Right forelimb (tissue), 1 donor: ENCODE measurements around the gene ZNF101.

Source experiments
- DNase-seq: peaks from one replicate; pipeline ENCODE4 v3.0.0-alpha.2; 2018

The ZNF101 gene

GRCh38 chr19:19642506-19643157, 26.0 kb upstream of the ZNF101 start:
- DNase-seq = no peak

- DNase-seq = peak; percentile 88
Observed at GRCh38 chr19:19643158-19644053, 25.2 kb upstream of the ZNF101 start, which contains the start of gene GMIP. Gene GMIP, minus strand, starts transcription at chr19:19643657. Its CDS starts 128 bp downstream, at chr19:19643529.

GRCh38 chr19:19644054-19644388, 24.6 kb upstream of the ZNF101 start:
- DNase-seq = no peak

- DNase-seq = no peak
Observed at GRCh38 chr19:19645233-19645870, 23.3 kb upstream of the ZNF101 start.

- DNase-seq = no peak
Observed at GRCh38 chr19:19647037-19647835, 21.4 kb upstream of the ZNF101 start.

GRCh38 chr19:19649155-19649554, 19.5 kb upstream of the ZNF101 start:
- no peak for DNase-seq

GRCh38 chr19:19649580-19649995, 19.1 kb upstream of the ZNF101 start:
- no peak for DNase-seq

- no peak for DNase-seq
Observed at GRCh38 chr19:19650331-19650730, 18.3 kb upstream of the ZNF101 start.

- no peak for DNase-seq
Observed at GRCh38 chr19:19651076-19651475, 17.6 kb upstream of the ZNF101 start.

GRCh38 chr19:19652482-19653295, 15.9 kb upstream of the ZNF101 start:
- DNase-seq = no peak

GRCh38 chr19:19653597-19654147, 15.0 kb upstream of the ZNF101 start:
- DNase-seq = no peak

- DNase-seq = no peak
Observed at GRCh38 chr19:19654441-19654840, 14.2 kb upstream of the ZNF101 start.

GRCh38 chr19:19655051-19655594, 13.5 kb upstream of the ZNF101 start:
- DNase-seq = no peak

GRCh38 chr19:19655641-19656343, 12.8 kb upstream of the ZNF101 start:
- no peak for DNase-seq

GRCh38 chr19:19656451-19657396, 11.9 kb upstream of the ZNF101 start:
- DNase-seq = no peak

GRCh38 chr19:19657397-19657783, 11.2 kb upstream of the ZNF101 start:
- no peak for DNase-seq

- no peak for DNase-seq
Observed at GRCh38 chr19:19659646-19660245, 8.9 kb upstream of the ZNF101 start.

GRCh38 chr19:19661141-19661674, 7.4 kb upstream of the ZNF101 start:
- DNase-seq = no peak
